Skin epidermis (tissue), 12 donors: ENCODE measurements around the gene RHOH.

ENCODE experiments used
- H3K27ac ChIP-seq, 21 experiments: fragments of 200-600 bp; sonication (generic) in 11 of 21; one replicate each; pipeline ENCODE4 v1.5.0; 2020; ENCODE audit warnings: mild to moderate bottlenecking in 3 of 21, inconsistent platforms in 2 of 21, moderate library complexity in 2 of 21
- H3K4me3 ChIP-seq, 7 experiments: fragments of 200-600 bp; sonication (generic) in 2 of 7; one replicate each; pipeline ENCODE4 v1.5.0; 2020; ENCODE audit warnings: inconsistent platforms in 2 of 7, mild to moderate bottlenecking in 2 of 7, moderate library complexity in 1 of 7

Gene RHOH

DNA sequence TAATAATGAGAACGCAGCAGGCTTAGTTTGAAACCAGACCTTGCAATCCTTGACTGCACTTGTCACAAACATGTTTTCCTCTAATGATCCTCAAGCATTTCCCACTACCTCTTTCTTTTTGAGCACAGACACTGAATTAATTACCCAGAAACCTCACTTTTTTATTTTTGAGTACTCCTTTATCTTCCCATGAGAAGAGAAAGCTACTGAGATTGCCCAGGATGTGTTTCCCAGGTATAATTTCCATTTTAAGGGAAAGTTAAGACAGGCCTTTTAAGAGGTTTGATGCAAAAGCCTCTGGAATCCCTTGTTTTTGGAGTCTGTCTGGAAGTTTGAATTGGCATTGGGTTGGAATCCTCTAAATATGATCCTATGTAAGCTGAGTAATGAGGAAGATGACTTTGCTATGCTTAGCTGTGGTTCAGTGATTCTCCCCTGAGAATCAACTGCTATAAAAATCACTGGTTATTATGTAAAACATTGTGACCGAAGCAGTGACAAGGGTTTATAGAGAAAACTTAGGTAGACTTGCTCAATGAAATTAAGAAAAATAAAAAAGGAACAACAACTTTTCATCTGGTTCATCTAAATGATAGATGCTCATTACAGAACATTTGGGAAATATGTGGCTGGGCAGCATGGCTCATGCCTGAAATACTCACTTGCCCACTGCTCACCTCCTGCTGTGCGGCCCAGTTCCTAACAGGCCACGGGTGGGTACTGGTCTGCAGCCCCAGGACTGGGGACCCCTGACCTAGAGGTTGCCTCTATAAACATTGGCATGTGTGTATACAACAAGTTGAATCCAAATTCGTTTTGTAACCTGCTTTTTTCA lies 10.8 kb upstream of the RHOH start:
- Histone ChIP-seq H3K27ac (peak overlapping the region in 2 of 21 experiments; percentile 29 to 41), H3K4me3 (no peak overlapping the region)

DNA sequence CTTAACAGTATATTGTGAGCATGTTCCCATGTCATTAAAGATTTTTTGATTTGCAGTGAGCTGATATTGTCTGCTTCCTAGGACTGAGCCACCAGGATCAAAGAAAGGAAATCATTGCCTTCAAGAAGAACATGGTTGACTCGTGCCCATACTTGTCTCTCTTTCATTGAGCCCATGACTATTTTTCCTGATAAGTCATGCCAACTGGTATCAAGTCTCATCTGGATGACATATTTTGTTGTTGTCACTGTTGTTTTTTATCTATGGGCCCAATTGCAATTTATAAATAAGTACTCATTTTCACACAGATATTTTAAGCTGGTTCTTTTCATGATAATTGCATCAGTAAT lies 10.2 kb upstream of the RHOH start:
- Histone ChIP-seq H3K27ac (peak overlapping the region in 1 of 21 experiments; percentile 41), H3K4me3 (no peak overlapping the region)

DNA sequence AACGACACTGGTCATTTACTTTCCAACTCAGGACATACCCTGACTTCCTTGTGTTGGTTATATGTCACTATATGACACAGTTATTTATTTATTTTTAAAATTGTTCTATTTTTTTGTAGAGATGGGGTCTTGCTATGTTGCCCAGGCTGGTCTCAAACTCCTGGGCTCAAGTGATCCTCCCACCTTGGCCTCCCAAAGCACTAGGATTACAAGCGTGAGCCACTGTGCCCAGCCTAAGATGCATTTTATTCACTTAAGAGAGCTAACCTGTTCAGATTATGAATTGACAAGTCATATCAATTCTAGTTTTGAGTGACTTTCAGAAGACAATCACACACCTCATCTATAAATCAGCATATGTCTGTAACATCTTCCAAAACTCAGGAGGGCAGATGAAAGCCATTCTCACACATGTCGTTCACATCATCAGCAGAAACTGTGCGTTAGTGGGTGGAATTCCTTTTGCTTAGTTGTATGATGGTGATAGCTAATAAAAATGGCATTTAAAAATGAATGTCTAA lies 9.4 kb upstream of the RHOH start:
- no peak overlapping the region for H3K27ac ChIP-seq
- H3K4me3 ChIP-seq, result no peak overlapping the region

DNA sequence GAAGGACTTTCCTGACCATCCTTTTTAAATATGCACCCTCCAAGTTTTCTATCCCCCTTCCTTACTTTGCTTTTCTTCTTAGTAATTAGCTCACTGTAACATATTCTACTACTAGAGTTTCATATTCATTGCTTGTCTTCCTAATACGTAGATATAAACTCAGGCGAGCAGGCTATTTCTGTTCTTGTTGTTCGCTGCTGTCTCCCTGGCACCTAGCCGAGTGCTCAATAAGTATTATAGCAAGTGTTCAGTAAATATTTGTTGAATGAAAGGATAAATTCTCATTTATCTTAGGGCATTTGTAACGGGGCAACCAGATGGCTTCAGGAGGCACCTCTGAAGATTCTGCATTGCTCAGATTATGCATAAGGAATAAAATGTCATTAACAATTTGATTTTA lies 6.8 kb upstream of the RHOH start:
- H3K4me3 ChIP-seq, result no peak overlapping the region
- H3K27ac ChIP-seq, result peak overlapping the region in 1 of 21 experiments; percentile 58

DNA sequence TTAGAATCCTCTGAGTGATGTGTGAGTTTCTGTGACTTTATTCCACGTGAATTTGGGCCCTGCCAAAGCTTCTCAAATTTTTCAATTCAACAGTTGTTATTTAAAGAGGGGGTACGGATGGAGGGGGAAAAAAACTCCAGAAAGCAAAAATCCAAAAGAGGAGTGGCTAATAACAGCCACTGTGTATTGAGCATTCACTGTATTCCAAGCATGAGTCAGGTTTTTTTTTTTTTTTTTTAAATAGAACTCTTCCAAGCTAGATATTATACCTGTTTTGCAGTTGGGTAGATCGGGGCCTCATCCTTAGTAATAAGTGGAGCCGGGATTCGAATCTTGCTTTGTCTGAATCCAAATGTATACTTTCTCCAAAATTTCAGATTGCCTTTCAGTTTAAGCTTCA lies 6.4 kb upstream of the RHOH start:
- peak overlapping the region in 2 of 21 experiments; percentile 24 to 93 for H3K27ac ChIP-seq

DNA sequence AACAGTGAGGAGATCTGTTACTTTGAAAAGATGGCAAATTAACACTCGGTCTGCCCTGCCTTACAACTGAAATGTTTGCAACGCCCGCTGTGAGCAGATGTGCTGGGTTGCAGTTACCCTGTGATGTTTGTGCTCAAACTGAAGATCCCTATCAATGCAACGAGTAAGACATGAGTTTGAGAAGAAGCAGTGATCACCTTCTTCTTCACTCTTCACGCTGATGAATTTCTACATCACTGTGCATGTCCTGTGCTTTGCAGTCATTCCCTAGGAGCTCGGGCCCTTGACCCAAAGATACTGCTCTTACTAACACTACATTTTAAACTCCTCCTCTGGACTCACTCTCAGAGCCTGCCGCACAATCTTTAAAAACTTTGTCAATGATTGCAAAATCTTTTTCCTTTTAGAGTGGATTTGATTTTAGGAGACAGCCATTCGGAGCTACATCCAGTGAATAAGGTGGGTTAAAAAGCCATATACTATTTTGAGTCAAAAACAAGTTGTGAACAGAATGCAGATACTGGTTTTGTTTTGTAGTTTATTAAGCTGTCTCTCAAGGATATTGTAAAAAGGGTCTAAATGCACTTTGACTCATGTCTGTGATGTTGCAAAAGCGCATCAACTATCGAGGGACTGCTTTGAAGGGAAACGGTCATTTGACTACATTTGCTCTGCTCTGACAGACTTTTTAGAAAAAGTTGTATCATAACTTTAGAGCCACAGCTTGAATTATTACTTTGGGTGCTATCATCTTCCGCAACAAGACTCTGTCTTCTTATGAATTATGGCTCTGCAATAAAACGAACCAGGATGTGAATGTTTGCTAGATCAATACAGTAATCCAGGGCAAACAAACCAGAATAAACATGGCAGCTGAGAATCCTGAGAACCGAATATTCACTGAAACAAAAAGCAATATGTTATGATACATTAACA lies 5.7 kb upstream of the RHOH start:
- Histone ChIP-seq H3K4me3 (no peak overlapping the region), H3K27ac (peak overlapping the region in 6 of 21 experiments; percentile 12 to 93 (median 54))

More for the DNA sequence above, 6.4 kb upstream of the RHOH start:
- H3K4me3 ChIP-seq, result no peak overlapping the region

DNA sequence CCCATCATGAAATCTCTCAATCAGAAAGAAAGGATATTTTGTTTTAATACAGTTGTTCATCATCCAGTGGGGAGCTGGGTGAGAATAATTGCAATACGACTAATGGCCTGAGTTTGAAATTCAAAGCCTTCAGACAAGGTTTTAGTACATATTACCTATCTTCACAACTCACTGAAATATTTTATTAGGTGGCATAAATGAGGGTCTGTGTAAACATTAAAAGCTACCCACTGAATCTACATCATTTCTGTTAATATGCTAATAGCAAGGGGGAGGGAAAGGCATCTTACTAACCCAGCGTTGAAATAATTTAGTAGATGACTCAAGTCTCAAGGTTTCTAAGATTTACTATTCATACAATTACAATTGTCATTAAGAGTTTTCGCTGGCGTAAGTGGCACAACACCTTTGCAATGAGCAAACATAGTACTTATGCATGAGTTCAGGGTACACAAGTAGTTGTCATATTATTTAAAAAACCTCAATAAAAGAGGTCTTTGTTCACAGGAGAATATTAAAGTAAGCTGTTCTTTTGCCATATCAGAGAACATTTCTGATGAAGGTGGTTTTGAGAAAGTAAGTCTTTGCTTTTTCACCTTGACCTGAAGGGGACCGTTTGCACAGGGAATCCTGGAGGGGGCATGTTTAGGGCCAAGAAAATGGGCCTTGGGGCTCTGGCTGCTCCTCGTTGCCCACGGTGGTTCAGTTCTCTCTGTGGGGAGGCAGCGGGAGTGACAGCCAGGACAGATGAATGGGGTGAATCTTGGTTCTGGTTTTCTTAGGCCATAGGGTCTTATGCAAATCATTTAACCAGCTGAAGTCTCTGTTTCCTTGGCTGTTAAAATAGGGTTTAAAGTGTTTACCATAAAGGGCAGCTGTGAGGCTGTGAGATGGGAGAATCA lies 4.5 kb upstream of the RHOH start:
- Histone ChIP-seq H3K27ac (peak overlapping the region in 9 of 21 experiments; percentile 47 to 93 (median 66)), H3K4me3 (no peak overlapping the region)

DNA sequence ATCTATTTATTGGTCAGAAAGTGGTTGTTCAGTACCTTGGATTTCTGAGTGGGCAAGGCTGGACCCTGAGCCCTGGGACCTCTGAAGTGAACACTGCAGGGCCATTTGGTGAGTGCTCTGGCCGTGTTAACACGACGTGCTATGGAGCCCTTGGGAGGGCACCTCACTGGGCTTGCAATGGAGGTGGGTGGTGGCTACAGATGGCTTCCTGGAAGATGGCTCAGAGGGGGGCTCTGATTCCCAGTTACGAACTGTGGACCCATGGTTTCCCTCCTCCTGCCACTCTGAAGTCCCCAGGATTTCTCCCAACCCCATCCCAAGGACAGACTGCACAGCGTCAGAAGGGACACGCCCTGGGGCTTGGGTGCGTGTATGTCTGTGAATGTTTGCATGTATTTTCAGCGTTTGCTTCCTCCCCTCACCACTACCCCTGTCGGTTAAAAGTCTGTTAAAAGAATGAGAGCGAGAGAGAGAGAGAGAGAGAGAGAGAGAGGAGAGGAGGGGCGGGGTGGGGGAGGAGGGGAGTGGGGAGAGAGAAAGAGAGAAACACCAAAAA lies 3.7 kb upstream of the RHOH start:
- H3K4me3 ChIP-seq, result no peak overlapping the region
- H3K27ac ChIP-seq, result peak overlapping the region in 9 of 21 experiments; percentile 47 to 93 (median 66)

DNA sequence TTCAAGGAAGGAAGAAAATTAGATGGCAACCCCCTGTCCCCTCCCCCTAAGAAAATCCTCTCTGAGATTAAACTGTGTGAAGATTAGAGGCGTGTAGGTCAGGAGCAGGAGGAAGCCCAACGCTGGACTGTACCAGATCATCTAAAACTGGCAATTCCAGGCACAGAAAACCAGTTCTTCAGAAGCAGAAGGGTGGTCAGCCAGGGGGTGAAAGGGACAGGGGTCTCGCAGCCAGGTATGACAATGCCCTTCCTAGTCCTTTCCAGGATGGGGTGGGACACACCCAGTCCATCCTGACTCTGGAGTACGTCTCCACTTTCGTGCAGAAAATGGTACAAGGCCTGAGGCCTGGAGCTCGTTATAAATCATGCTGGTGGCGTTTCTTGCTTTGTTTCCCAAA lies 3.3 kb upstream of the RHOH start:
- H3K4me3 ChIP-seq, result no peak overlapping the region

DNA sequence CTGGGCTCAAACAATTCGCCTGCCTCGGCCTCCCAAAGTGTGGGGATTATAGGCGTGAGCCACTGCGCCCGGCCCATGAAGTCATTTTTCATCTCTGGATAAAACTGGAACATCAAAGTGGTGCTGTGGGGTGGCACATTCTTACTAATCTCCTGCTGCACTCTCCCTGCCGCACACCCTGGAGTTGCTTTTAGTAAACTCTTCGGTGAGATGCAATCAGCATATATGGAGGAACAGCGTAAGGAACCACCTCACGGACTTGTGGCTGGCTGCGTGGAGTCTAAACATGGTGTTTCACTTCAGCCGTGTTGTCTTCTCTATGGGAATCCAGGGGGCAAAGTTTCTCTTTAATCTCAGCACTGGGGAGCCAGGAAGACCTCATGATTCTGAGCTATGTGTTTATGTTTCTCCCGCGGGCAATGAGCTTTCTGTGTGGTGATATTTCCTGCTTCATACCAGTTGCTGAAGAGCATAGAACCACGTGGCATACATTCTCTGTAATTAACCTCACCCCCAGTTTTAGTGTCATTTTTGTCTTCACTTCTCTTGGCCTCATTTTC lies 2.1 kb upstream of the RHOH start:
- Histone ChIP-seq H3K4me3 (no peak overlapping the region), H3K27ac (peak overlapping the region in 12 of 21 experiments; percentile 10 to 93 (median 62))

More for the DNA sequence above, 3.3 kb upstream of the RHOH start:
- H3K27ac ChIP-seq, result peak overlapping the region in 7 of 21 experiments; percentile 47 to 93 (median 80)

DNA sequence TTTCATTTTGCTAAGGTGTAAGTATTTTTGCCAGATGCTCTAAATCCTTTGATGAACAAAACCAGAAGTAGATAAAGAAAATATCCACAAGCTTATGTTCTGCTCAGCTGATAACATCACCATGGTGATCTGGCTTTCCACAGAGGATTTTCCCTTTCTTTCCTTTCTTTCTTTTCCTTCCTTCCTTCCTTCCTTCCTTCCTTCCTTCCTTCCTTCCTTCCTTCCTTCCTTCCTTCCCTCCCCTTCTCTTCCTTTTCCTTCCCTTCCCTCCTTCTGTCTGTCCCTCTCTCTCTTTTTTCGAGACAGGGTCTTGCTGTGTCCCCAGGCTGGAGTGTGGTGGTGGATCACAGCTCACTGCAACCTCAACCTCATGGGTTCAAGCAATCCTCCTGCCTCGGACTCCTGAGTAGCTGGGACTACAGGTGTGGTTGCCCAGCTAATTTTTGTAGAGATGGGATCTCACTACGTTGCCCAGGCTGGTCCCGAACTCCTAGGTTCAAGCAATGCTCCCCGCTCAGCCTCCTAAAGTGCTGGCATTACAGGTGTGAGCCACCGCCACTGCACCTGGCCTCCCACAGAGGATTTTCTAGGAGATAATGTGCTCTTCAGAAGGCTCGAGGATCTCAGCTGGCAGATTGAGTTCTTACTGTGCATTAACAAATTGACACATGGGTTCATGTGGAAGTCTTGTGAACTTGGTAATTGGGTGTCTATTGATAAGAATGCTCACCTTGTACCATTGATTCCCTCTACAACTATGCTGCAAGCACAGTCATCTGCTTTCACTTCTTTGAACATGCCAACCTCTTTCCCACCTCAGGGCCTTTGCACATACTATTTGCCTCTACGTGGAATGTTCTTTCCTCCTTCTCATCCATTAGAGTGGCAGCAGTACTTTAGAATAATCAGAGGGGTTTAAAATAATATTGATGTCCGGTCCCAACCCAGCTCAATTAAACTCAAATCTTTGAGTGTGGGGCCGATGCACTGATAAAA lies 1.4 kb upstream of the RHOH start:
- H3K27ac ChIP-seq, result peak overlapping the region in 8 of 21 experiments; percentile 10 to 93 (median 84)

DNA sequence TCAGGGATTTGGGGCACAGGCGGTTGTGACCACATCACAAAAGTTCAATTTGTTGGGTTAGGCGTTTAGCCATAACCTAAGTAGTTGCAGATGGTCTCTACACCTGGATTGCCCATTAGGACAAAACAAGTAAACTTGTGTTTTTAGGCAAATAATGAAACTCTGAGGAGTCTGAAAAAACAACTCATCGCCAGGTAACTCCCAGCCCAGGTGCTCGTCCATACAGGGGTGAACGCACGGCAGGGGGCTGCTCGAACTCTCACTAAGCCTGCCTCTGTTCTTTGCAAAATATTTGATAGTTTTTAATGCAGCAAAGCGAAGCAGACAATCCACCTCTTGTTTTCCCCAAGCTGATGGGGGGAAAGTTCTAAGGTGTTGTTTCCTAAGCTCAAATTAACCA lies 559 bp upstream of the RHOH start:
- H3K27ac ChIP-seq, result peak overlapping the region in 11 of 21 experiments; percentile 5 to 93 (median 80)
- H3K4me3 ChIP-seq, result peak overlapping the region in 5 of 7 experiments; percentile 27 to 38 (median 34)

More for the DNA sequence above, 1.4 kb upstream of the RHOH start:
- no peak overlapping the region for H3K4me3 ChIP-seq

DNA sequence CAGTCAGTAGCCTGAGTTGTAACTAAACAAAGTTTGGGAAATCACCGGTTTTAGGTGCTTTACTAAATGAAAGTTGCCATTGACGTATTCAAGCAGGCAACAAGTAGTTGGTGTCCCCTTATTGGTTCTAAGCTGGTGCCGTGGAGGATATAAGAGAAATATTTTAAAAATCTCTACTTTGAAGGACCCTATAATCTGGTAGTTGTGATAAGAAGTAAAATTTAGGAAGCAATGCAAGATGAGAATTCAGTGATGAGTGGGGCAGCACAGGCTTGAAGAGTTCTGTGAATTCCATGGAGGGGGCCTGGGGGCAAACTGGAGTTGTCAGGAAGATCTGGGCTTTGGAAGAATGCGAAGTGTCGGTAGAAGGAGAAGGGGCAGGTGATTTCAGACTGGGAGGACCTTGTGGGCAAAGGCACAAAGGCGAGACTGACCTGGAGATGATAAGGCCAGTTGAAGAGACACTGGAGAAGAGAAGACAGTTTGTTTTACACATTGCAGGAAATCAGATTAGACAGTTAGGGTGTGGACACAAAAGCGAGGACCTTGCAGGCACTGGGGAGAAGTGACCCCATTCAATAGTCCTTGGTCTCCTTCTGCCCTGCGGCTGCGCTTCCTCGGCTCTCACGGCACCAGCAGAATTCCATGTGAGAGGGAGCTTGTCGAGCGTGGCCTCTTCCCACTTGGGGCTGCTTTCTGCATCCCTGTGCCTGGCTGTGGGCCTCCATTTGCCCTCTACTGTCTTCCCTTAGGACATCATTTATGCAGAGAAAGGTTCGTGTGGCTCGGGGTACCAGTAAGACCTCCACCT lies 1.3 kb downstream of the RHOH start:
- peak overlapping the region in 20 of 21 experiments; percentile 1 to 93 (median 68) for H3K27ac ChIP-seq
- peak overlapping the region; percentile 20 to 38 (median 30) for H3K4me3 ChIP-seq

DNA sequence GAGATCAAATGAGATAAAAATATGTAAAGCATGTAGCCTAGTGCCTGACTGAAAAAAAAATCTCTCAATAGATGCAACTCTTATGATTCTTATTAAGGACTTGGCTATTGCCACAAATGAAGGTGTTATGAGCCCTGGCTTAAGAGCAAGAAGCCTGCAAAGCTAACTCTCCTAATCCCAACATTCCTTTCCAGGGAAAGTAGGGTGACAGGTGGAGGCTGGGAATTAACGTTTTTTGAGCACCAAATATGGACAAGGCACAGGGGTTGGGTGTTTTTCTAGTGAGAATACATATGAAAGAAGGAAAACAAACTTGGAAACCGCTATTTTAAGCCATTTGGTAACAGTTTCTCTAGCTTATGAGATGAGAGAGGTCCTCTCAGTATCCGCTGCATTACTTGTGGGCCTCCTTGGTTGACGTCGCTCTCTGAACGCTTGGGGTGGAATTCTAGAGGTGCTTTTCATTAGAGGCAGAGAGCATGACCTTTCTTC lies 2.4 kb downstream of the RHOH start:
- H3K4me3 ChIP-seq, result peak overlapping the region; percentile 3 to 38 (median 30)

DNA sequence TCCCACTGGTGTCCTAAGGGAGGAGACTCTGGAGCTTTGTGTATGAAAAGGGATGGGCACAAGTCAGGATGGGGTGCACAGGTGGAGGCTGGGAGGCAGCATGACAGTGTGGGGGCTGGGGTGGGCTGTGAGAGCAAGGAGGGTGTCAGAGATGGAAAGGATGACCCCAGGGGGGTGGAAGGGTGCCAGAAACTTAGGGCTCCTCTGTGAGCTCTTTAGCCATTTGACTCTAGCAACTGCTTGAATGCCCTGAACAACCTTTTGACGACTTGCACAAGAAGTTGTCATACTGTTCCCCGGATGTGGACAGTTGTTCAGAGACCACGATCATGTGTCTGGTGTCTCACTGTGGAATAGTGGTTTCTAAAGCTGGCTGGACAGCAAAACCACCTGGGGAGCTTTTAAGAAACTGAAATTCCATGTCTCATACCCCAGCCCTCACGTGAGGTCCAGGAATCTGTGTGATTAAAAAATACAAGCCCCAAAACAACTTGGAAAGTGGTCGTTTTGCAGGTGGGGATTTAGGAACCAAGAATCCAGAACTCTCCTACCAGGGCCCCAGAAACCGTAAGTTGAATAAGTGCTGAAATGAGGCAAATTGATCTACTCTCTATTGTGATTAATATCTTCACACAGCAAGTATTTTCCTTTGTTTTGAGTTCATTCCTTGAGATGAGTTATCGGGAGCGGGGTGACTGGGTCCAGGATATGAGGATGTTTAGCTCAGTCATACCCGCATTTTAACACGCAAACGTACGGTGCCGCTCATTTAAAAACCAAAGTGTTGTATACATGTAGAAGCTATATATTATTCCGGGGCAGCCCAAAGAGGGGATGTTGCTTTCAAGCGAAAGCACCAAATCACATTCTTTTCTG lies 3.4 kb downstream of the RHOH start:
- Histone ChIP-seq H3K27ac (peak overlapping the region in 16 of 21 experiments; percentile 14 to 93 (median 72)), H3K4me3 (peak overlapping the region; percentile 5 to 38 (median 30))

More for the DNA sequence above, 2.4 kb downstream of the RHOH start:
- peak overlapping the region in 16 of 21 experiments; percentile 6 to 93 (median 72) for H3K27ac ChIP-seq
